GM06990 (cell line): ENCODE data around the gene TC2N.

ENCODE experiments used
- DNase-seq: peaks from one replicate; pipeline ENCODE4 v3.0.0-alpha.2; 2011; ENCODE audit not compliant: insufficient read length; ENCODE audit errors: extremely low read depth
- H3K27me3 ChIP-seq: replicated peaks from 2 replicates; pipeline ENCODE4 v1.6.0; 2011; ENCODE audit warnings: low read length; ENCODE audit not compliant: control insufficient read depth, insufficient read depth
- H3K36me3 ChIP-seq: 2 replicates; pipeline ENCODE4 v1.5.1; 2011; ENCODE audit warnings: low read length; ENCODE audit not compliant: control insufficient read depth, insufficient read depth
- H3K4me3 ChIP-seq: replicated peaks from 2 replicates; pipeline ENCODE4 v1.5.1; 2011; ENCODE audit warnings: low read depth, mild to moderate bottlenecking, control low read depth, low read length
- TF ChIP-seq, protein P1 (sequence below): IDR thresholded peaks from 2 replicates; pipeline ENCODE4 v1.5.1; 2011; ENCODE audit warnings: low read length, control low read depth, mild to moderate bottlenecking, inconsistent platforms; ENCODE audit not compliant: insufficient read depth, poor library complexity, severe bottlenecking

Gene TC2N

DNA sequence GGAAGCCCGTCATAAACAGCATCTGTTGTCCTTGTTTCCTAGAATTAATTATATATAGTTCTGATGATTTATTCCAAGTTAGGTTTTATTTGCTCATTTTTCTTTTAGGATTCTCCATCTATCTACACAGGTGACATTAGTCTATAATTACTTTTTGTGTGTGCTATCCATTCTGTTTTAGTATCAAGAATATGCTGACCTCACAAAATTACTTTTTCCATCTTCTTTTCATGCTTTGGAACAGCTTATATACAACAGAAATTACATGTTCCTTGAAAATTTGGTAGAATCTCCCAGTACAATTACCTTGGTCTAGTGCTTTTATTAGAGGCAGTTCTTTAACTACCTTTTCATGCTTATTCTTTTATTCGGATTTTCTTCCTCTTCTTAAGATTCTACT is 81.1 kb downstream of the TC2N start:
- no peak for DNase-seq
- TF ChIP-seq, protein P1, sequence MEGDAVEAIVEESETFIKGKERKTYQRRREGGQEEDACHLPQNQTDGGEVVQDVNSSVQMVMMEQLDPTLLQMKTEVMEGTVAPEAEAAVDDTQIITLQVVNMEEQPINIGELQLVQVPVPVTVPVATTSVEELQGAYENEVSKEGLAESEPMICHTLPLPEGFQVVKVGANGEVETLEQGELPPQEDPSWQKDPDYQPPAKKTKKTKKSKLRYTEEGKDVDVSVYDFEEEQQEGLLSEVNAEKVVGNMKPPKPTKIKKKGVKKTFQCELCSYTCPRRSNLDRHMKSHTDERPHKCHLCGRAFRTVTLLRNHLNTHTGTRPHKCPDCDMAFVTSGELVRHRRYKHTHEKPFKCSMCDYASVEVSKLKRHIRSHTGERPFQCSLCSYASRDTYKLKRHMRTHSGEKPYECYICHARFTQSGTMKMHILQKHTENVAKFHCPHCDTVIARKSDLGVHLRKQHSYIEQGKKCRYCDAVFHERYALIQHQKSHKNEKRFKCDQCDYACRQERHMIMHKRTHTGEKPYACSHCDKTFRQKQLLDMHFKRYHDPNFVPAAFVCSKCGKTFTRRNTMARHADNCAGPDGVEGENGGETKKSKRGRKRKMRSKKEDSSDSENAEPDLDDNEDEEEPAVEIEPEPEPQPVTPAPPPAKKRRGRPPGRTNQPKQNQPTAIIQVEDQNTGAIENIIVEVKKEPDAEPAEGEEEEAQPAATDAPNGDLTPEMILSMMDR, result no peak
- no peaks in the 10 kb centered on the region for H3K27me3 ChIP-seq
- no peak overlapping the region for H3K4me3 ChIP-seq
- H3K36me3 ChIP-seq, result no peaks in the 10 kb centered on the region

DNA sequence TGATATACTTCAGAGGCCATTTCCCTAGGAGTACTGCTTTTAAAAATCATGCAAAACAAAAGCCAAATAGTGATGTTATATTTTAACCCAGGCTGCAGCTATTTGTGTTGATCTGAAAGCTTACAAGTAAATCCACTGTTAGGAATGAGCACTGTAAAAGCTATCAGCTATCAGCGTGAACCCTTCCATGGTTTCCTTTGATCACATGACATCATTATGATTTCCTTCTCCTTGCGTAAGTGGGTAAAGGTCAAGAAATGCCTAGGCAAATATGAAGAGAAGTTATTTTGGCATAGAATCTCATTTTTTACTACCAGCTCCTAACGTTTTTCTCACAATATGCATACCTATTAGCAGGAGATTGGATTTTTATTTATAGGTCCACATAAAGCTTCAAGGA is 86.9 kb downstream of the TC2N start:
- TF ChIP-seq, protein P1, result no peak
- Histone ChIP-seq H3K4me3 (no peak overlapping the region), H3K27me3 (no peaks in the 10 kb centered on the region), H3K36me3 (no peaks in the 10 kb centered on the region)
- no peak for DNase-seq

DNA sequence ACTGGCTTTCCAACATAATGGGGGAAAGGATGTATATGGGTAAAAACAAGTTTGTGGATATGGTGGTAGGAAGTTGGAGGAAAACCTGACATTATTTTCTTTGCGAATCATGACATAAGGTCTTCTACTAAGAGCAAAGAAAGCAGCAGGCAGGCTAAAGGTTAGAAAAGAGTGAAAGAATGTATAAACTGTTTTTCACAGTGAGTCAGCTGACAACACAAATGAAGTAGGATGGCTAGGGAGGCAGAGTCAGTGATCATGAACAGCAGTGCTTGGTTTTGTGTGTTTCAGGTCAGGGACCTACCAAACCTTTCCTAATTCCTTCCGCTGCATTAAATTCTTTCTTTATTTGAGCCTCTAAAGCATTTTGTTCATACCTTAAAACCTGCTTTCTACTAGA is 89.1 kb downstream of the TC2N start:
- Histone ChIP-seq H3K27me3 (no peaks in the 10 kb centered on the region), H3K4me3 (no peak overlapping the region), H3K36me3 (no peaks in the 10 kb centered on the region)
- TF ChIP-seq, protein P1, result no peak
- no peak for DNase-seq

DNA sequence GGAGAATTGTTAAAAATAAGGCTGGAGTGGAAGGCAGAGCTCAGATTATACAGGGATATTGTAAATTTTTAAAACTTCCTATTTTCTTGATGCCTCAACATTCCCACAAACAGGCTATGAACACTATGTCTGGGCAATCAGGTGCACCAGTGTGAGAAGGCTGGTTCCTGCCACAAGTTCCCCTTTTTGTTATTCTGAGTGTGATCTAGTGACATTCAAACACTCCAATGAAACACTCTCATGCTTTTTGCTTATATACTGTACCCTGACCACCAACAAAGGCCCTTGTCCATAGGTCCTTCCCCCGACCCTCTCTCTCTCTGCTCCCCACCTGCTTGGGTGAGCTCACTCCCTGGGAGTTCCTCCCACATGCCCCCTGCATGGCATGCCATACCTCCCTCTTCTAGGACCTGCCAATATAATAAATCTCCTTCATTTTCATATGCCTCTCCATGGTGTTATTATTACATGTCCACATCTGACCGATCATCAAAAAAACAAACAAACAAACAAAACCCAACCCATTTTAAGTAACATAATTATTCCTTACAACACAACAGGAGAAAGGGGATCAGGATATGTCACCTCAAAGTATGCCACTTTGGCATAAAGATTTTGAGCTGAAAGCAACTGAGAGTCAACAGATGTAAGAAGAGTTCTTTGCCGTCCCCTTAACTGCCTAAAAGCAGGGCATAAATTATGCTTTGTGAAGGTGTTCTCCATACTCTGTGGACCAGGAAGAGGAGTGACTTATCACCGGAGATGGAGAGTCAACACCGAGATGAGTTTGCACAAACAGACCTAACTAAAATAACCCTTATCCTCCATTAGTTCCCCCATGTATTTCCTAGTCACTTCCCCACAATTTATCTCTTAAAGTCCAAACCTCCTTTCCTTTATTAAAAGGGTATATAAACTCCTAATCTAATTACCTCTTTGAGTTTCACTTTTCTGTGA is 92.9 kb downstream of the TC2N start:
- DNase-seq, result no peak
- TF ChIP-seq, protein P1, result no peak

DNA sequence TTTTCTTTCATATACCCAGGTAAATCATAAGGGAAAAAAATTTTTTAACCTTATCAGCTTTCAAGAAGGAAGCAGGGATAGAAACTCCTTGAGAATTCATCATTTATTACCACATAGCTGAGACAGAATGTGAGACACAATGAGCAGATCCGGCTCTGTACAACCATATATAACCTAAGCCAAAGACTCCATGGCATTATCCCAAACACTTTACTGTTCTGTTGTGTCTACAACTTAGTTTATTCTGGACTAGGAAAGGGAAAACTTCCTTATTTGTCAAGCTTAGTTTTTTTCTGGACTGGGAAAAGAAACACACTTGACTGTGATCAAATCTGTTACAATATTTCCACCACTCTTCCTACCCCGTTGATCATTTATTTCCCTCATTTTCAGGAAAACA is 97.2 kb downstream of the TC2N start:
- no peaks in the 10 kb centered on the region for H3K27me3 ChIP-seq
- no peaks in the 10 kb centered on the region for H3K36me3 ChIP-seq
- TF ChIP-seq, protein P1, result no peak
- DNase-seq, result no peak
- H3K4me3 ChIP-seq, result no peak overlapping the region

More for the DNA sequence above, 92.9 kb downstream of the TC2N start:
- no peaks in the 10 kb centered on the region for H3K36me3 ChIP-seq
- no peaks in the 10 kb centered on the region for H3K27me3 ChIP-seq
- no peak overlapping the region for H3K4me3 ChIP-seq
